Measurements from ENCODE around the gene TLK1.

Gene TLK1

DNA sequence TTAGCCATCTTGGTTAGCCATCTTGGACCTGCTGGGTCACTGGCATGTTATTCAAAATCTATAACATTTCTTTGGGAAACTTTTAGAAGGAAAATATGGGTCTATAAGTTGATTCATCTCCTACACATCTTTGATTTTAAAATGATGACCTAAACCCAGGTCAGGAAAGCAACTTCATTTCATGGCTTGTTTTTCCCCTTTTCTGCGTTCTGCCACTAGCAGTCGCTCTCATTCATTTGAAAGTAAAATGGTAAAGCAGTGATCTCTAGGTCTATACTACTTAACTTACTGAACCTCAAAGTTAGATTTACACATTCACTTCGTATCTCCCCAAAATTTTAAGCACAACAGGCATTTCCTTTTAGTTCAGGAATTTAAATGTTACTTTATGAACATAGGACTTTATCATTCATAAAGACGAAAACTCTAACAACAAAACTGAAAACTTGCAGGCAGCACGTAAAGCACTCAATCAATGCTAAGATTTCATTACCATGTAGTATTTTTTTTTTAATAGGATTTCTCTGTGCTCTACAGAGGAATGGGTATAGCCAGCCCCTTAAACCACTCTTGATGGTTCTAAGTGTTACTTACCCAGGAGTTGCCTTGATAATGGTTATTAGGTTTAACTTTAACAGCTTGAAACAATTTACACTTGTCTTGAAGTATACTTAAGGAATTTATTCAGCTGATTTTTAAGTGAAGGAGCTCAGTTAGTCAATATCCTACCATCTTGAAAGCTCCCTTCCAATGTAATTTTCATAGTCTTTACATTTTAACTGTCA, 169.1 kb downstream of the TLK1 start:
- no peaks in the 10 kb centered on the region for H3K27me3 ChIP-seq (ENCODE audit: control insufficient read depth, insufficient read depth, low read length)
- H3K9ac ChIP-seq, result no peak overlapping the region
- TF ChIP-seq, protein P1, sequence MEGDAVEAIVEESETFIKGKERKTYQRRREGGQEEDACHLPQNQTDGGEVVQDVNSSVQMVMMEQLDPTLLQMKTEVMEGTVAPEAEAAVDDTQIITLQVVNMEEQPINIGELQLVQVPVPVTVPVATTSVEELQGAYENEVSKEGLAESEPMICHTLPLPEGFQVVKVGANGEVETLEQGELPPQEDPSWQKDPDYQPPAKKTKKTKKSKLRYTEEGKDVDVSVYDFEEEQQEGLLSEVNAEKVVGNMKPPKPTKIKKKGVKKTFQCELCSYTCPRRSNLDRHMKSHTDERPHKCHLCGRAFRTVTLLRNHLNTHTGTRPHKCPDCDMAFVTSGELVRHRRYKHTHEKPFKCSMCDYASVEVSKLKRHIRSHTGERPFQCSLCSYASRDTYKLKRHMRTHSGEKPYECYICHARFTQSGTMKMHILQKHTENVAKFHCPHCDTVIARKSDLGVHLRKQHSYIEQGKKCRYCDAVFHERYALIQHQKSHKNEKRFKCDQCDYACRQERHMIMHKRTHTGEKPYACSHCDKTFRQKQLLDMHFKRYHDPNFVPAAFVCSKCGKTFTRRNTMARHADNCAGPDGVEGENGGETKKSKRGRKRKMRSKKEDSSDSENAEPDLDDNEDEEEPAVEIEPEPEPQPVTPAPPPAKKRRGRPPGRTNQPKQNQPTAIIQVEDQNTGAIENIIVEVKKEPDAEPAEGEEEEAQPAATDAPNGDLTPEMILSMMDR (IDR thresholded peaks at IDR 0.05), result no peak
- H3K27ac ChIP-seq, result no peak overlapping the region
- H3K79me2 ChIP-seq, result no peaks in the 10 kb centered on the region
- no peak overlapping the region for H3K4me2 ChIP-seq (ENCODE audit: low read length)
- no peak overlapping the region for H3K4me3 ChIP-seq (ENCODE audit: low read depth, low read length)
- H3K9me3 ChIP-seq (ENCODE audit: control insufficient read depth, low read length), result no peaks in the 10 kb centered on the region
- H3K4me1 ChIP-seq, result peaks cover 2% of the 10 kb centered on the region
- H3K36me3 ChIP-seq (ENCODE audit: control insufficient read depth, insufficient read depth, low read length), result no peaks in the 10 kb centered on the region
- no peak overlapping the region for H2AFZ ChIP-seq

DNA sequence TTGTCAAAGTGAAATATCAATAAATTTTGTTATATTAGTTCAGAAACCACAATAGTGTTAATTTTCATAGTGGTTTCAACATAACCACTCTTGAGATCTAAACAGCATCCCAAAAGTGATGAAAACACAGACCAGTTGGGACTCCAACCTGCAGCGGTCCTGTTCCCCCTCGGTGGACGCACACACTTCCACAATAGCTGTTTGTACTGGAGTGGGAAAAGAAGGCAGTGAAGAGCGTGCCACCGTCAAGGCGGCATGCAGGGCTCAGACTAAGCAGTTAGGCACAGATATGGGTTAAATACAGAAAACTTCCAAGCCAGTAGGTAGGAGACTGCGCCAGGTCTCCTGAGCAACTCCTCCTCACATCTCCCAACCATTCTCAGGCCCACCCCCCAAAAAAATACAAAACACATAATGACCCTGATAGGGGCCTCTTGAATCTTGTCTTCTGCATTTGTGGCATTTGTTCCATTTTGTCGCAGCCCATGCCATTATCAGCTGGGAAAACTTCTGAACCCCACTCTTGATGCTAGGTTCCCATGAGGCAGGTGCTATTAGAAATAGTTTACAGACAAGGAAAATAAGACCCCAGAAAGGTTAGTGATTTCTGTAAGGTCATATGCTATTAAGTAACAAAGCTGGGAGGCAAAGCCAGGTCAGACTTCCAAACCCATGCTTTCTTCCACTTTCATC, 174.0 kb downstream of the TLK1 start:
- Histone ChIP-seq H3K9me3 (ENCODE audit: control insufficient read depth, low read length) (no peaks in the 10 kb centered on the region), H3K4me1 (no peaks in the 10 kb centered on the region), H3K27me3 (ENCODE audit: control insufficient read depth, insufficient read depth, low read length) (no peaks in the 10 kb centered on the region), H3K4me2 (ENCODE audit: low read length) (no peak overlapping the region), H3K27ac (no peak overlapping the region), H2AFZ (no peak overlapping the region), H3K36me3 (ENCODE audit: control insufficient read depth, insufficient read depth, low read length) (no peaks in the 10 kb centered on the region), H3K79me2 (no peaks in the 10 kb centered on the region), H3K9ac (no peak overlapping the region), H3K4me3 (ENCODE audit: low read depth, low read length) (no peak overlapping the region)
- TF ChIP-seq, protein P1 (IDR thresholded peaks at IDR 0.05), result no peak

DNA sequence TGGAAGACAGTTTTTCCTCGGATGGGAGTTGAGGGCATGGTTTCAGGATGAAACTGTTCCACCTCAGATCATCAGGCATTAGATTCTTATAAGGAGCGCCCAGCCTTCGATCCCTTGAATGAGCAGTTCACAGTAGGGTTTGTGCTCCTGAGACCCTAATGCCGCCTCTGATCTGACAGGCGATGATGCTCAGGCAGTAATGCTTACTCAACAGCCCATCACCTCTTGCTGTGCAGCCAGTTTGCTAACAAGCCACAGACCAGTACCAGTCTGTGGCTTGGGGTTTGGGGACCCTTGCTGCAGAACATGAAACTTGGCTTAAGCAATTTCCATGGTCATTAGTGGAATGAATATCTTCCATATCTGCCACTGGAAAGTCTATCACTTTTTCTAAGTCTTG, 175.3 kb downstream of the TLK1 start:
- no peak overlapping the region for H3K9ac ChIP-seq
- TF ChIP-seq, protein P1 (IDR thresholded peaks at IDR 0.05), result no peak
- H3K27ac ChIP-seq, result no peak overlapping the region
- no peak overlapping the region for H2AFZ ChIP-seq
- H3K4me1 ChIP-seq, result no peaks in the 10 kb centered on the region
- H3K79me2 ChIP-seq, result no peaks in the 10 kb centered on the region
- no peak overlapping the region for H3K4me3 ChIP-seq (ENCODE audit: low read depth, low read length)
- no peak overlapping the region for H3K4me2 ChIP-seq (ENCODE audit: low read length)
- H3K36me3 ChIP-seq (ENCODE audit: control insufficient read depth, insufficient read depth, low read length), result no peaks in the 10 kb centered on the region
- H3K27me3 ChIP-seq (ENCODE audit: control insufficient read depth, insufficient read depth, low read length), result no peaks in the 10 kb centered on the region
- H3K9me3 ChIP-seq (ENCODE audit: control insufficient read depth, low read length), result no peaks in the 10 kb centered on the region

DNA sequence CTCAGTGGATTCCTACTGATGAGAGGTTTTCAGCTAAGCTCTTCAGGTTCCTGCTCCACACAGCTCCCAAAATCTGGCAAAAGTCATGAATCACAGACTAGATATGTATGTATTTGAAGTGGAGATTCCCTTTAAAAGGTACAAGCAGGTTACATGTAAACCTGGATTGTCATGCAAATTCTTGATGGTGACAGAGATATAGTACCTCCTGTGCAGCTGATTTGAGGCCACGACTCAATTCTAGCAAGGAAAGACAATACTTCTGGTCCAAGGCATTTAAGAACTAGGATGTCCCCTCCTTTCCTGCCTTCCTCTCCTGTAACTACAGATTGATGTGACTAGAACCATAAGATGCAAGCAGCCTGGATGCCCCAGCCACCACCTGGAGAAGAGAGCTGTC, 176.6 kb downstream of the TLK1 start:
- Histone ChIP-seq H3K79me2 (no peaks in the 10 kb centered on the region), H2AFZ (no peak overlapping the region), H3K4me2 (ENCODE audit: low read length) (no peak overlapping the region), H3K9me3 (ENCODE audit: control insufficient read depth, low read length) (no peaks in the 10 kb centered on the region), H3K4me3 (ENCODE audit: low read depth, low read length) (no peak overlapping the region), H3K36me3 (ENCODE audit: control insufficient read depth, insufficient read depth, low read length) (no peaks in the 10 kb centered on the region), H3K9ac (no peak overlapping the region), H3K27ac (no peak overlapping the region), H3K4me1 (no peaks in the 10 kb centered on the region), H3K27me3 (ENCODE audit: control insufficient read depth, insufficient read depth, low read length) (no peaks in the 10 kb centered on the region)
- TF ChIP-seq, protein P1 (IDR thresholded peaks at IDR 0.05), result no peak
